Left cardiac atrium (tissue), 4 donors: ENCODE results near the gene TMSB10. TPM values are rescaled to one million over a fixed set of nuclear protein-coding genes. Genes with fewer than 3 reads are reported as not detected.
A peak's percentile ranks its signal among the peaks of the same experiment; 100 is the strongest.
"Not testable (repeated sequence)": the region's sequence is repeated elsewhere in the genome, so short reads cannot be mapped to it uniquely, and the experiment has no call there.

Experiments used
- ATAC-seq, 2 donors: fragments of 200-7000 bp; cut with Tn5 transposase; one replicate each; pipeline ENCODE4 v1.9.1; 2020; ENCODE audit warnings: mild to moderate bottlenecking in 2 of 2, moderate library complexity in 2 of 2
- DNase-seq: peaks from one replicate; pipeline ENCODE4 v3.0.0-alpha.2; 2020
- intact Hi-C, 2 donors: fragments of 100-400 bp; cut with DNase I; formaldehyde crosslinking; loops; one replicate each; pipeline versions ENCODE4 v1.14.1 to v1.15.1; 2022 to 2023
- total RNA-seq, 2 donors: library from RNA; stranded (reverse); fragmentation: NEBNext Ultra II Directional; extraction: Animal tissue kit (Norgen Biotek cat#: 25700); gene quantifications; one replicate each; pipeline ENCODE4 v1.2.1, GENCODE V29; 2021
- donor health status: DM: no; HTN: yes; CAD: no.
- donor health status: DM: no; HTN: yes; CAD: no; lungs with severe emphysema.
- donor health status: DM: yes; HTN: yes; CAD: no.
- donor health status: Dilated cardiomyopathy.

Gene TMSB10
- total RNA-seq, 2 donors from 2014 or later, result 751 to 893 TPM

GRCh38 chr2:84896567-84896966, 8.9 kb upstream of the TMSB10 start:
- no peak for ATAC-seq

GRCh38 chr2:84897773-84898172, 7.7 kb upstream of the TMSB10 start:
- intact Hi-C loops, result no loop called here
- no peak for ATAC-seq

More at GRCh38 chr2:84896567-84896966, 8.9 kb upstream of the TMSB10 start:
- DNase-seq, result no peak
- intact Hi-C loops, result no loop called here

GRCh38 chr2:84899304-84900204, 5.9 kb upstream of the TMSB10 start:
- DNase-seq (no peak), ATAC-seq (no peak)
- intact Hi-C loops, result no loop called here

More at GRCh38 chr2:84897773-84898172, 7.7 kb upstream of the TMSB10 start:
- no peak for DNase-seq

GRCh38 chr2:84900971-84901370, 4.5 kb upstream of the TMSB10 start:
- DNase-seq, result no peak
- ATAC-seq, result no peak
- intact Hi-C loops, result no loop called here

- intact Hi-C loops, result no loop called here
- ATAC-seq (no peak), DNase-seq (no peak)
Measured at GRCh38 chr2:84901593-84902120, 3.8 kb upstream of the TMSB10 start.

GRCh38 chr2:84902526-84902925, 2.9 kb upstream of the TMSB10 start:
- intact Hi-C loops, result no loop called here
- DNase-seq (no peak), ATAC-seq (no peak)

- intact Hi-C loops, result loop anchor here in 1 of 2 donors (2.0 kb wide), 1 partner anchor 21 kb away; no protein-coding TSS in a partner anchor
- no peak for DNase-seq
- ATAC-seq, result no peak
Measured at GRCh38 chr2:84904151-84904550, 1.3 kb upstream of the TMSB10 start.

GRCh38 chr2:84904717-84905174, 710 bp upstream of the TMSB10 start:
- intact Hi-C loops, result loop anchor here in 1 of 2 donors (2.0 kb wide), 1 partner anchor 22 kb away; no protein-coding TSS in a partner anchor
- DNase-seq, result peak; percentile 87
- peak; percentile 60 to 63 for ATAC-seq

- DNase-seq, result peak; percentile 46
- intact Hi-C loops, result no loop called here
- ATAC-seq, result peak; percentile 15 to 16
Measured at GRCh38 chr2:84906108-84906899, 848 bp downstream of the TMSB10 start.

GRCh38 chr2:84906900-84907714, 1.7 kb downstream of the TMSB10 start:
- peak; percentile 82 for DNase-seq
- intact Hi-C loops, result no loop called here
- ATAC-seq, result peak; percentile 32 to 61

GRCh38 chr2:84908948-84909713, 3.7 kb downstream of the TMSB10 start:
- intact Hi-C loops, result no loop called here
- no peak for DNase-seq
- no peak for ATAC-seq

- no peak for ATAC-seq
- no peak for DNase-seq
- intact Hi-C loops, result no loop called here
Measured at GRCh38 chr2:84911135-84911678, 5.8 kb downstream of the TMSB10 start.

- intact Hi-C loops, result no loop called here
- DNase-seq (no peak), ATAC-seq (no peak)
Measured at GRCh38 chr2:84912984-84913383, 7.5 kb downstream of the TMSB10 start.

GRCh38 chr2:84914334-84914733, 8.9 kb downstream of the TMSB10 start:
- ATAC-seq, result no peak
- intact Hi-C loops, result no loop called here
- no peak for DNase-seq

- ATAC-seq, intact Hi-C loops, DNase-seq: not testable (repeated sequence)
Measured at GRCh38 chr2:84915675-84916074, 10.2 kb downstream of the TMSB10 start.

- intact Hi-C loops, DNase-seq, ATAC-seq: not testable (repeated sequence)
Measured at GRCh38 chr2:84917821-84918220, 12.4 kb downstream of the TMSB10 start.

- intact Hi-C loops, result no loop called here
- ATAC-seq (no peak), DNase-seq (no peak)
Measured at GRCh38 chr2:84918430-84918829, 13.0 kb downstream of the TMSB10 start.
